Left lung (tissue), 10 donors: ENCODE measurements around the gene WDR90. TPM values are rescaled to one million over a fixed set of nuclear protein-coding genes. Genes with fewer than 3 reads are reported as not detected.

ENCODE experiments used
- ATAC-seq: fragments of 200-7000 bp; cut with Tn5 transposase; one replicate; pipeline ENCODE4 v1.9.1; 2020; ENCODE audit warnings: moderate library complexity
- DNase-seq, 4 donors: peaks; one replicate each; pipeline ENCODE4 v3.0.0-alpha.2; 2013 to 2020
- H3K27ac ChIP-seq, 2 donors: fragments of 200-600 bp; sonication (generic) in 1 of 2; one replicate each; pipeline versions ENCODE4 v1.5.0 to v1.8.0; 2020 to 2021
- H3K27me3 ChIP-seq, 2 donors: fragments of 200-600 bp; sonication (generic) in 1 of 2; one replicate each; pipeline versions ENCODE4 v1.5.0 to v1.8.0; 2020 to 2021
- H3K36me3 ChIP-seq, 2 donors: fragments of 200-600 bp; sonication (generic) in 1 of 2; one replicate each; pipeline versions ENCODE4 v1.5.0 to v1.8.0; 2020 to 2021
- H3K4me1 ChIP-seq, 2 donors: fragments of 200-600 bp; one replicate each; pipeline ENCODE4 v1.8.0; 2021
- H3K4me3 ChIP-seq, 2 donors: fragments of 200-600 bp; sonication (generic) in 1 of 2; one replicate each; pipeline versions ENCODE4 v1.5.0 to v1.8.0; 2020 to 2021; ENCODE audit warnings: mild to moderate bottlenecking in 1 of 2
- H3K9me3 ChIP-seq, 2 donors: fragments of 200-600 bp; sonication (generic) in 1 of 2; one replicate each; pipeline versions ENCODE4 v1.5.0 to v1.8.0; 2020 to 2021
- intact Hi-C, 2 donors: fragments of 100-400 bp; cut with DNase I; formaldehyde crosslinking; loops; one replicate each; pipeline versions ENCODE4 v1.11.2 to v1.14.2; 2022
- polyA plus RNA-seq, 6 donors: library from polyadenylated mRNA; unstranded; fragments of 120-200 nt; gene quantifications; one replicate each; pipeline ENCODE4 v1.2.1, GENCODE V29; 2013; ENCODE audit not compliant: insufficient read length in 6 of 6
- total RNA-seq, 2 donors: library from RNA; stranded (reverse); fragmentation: NEBNext Ultra II Directional; extraction: Animal tissue kit (Norgen Biotek cat#: 25700); gene quantifications; one replicate each; pipeline ENCODE4 v1.2.1, GENCODE V29; 2021
- TF ChIP-seq, protein P1 (sequence below), 2 donors: fragments of 200-600 bp; sonication (generic) in 1 of 2; IDR thresholded peaks; one replicate each; pipeline versions ENCODE4 v1.5.0 to v1.8.0; 2021; ENCODE audit warnings: antibody characterized with exemption in 2 of 2
- donor health status: DM: no; HTN: yes; CAD: no.
- donor health status: DM: no; HTN: no; CAD: no.

The WDR90 gene
- total and polyA plus RNA-seq, 8 donors = 27.3 to 63.0 (median 41.4) TPM

DNA sequence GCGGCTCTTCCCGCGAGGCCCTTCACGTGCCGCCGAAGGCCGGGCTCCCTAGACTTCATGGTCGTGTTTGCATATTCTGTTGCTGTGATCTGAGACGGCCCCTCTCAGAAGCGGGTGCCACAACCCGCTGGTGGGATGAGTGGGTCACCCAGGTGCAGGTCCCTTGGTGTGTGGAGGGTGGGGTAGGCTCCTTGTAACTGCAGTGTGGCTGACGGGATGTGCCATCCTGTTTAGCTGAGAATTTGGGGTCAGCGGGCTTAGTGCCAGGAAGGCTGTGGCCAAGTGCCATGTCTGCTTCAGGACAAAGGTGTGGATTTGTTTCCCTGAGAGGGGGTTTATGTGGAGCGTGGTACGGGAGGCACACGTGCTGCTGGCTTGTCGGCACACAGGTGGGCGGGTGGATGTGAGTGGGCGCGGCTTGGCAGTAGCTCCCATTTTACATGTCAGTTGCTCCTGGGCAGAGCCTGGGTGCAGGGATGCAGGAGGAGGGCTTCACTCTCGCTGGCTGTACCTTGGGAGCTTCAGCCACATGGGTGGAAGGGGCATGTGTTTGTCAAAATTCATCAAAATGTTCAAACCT lies 27.5 kb upstream of the WDR90 start:
- Histone ChIP-seq H3K27ac (no peak overlapping the region), H3K27me3 (no peaks in the 10 kb centered on the region), H3K4me3 (no peak overlapping the region), H3K4me1 (peaks cover 0 to 13% of the 10 kb centered on the region in 2 donors), H3K9me3 (no peaks in the 10 kb centered on the region), H3K36me3 (peaks cover 0 to 38% of the 10 kb centered on the region in 2 donors)
- TF ChIP-seq, protein P1, sequence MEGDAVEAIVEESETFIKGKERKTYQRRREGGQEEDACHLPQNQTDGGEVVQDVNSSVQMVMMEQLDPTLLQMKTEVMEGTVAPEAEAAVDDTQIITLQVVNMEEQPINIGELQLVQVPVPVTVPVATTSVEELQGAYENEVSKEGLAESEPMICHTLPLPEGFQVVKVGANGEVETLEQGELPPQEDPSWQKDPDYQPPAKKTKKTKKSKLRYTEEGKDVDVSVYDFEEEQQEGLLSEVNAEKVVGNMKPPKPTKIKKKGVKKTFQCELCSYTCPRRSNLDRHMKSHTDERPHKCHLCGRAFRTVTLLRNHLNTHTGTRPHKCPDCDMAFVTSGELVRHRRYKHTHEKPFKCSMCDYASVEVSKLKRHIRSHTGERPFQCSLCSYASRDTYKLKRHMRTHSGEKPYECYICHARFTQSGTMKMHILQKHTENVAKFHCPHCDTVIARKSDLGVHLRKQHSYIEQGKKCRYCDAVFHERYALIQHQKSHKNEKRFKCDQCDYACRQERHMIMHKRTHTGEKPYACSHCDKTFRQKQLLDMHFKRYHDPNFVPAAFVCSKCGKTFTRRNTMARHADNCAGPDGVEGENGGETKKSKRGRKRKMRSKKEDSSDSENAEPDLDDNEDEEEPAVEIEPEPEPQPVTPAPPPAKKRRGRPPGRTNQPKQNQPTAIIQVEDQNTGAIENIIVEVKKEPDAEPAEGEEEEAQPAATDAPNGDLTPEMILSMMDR (IDR thresholded peaks at IDR 0.05) = no peak
- peak in 1 of 4 donors; percentile 67 for DNase-seq
- intact Hi-C loops = no loop called here
- ATAC-seq = no peak

DNA sequence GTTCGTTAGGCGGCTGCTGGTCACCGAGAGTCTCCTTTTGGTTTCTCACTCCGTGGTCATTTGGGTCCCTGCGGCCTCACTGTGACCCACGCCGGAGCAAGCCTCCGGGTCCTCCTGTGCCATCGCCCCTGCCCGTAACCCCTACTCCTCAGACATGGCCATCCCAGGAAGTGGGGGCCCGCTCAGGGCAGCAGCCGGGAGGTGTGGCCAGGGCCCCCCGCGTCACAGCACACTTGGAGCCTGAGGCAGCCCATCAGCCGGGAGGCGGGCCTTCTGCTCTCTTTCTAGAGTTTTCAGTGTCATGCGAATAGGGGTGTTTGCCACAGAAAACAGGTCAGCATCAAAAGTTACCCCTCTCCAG lies 26.3 kb upstream of the WDR90 start:
- Histone ChIP-seq H3K4me3 (no peak overlapping the region), H3K27ac (no peak overlapping the region), H3K27me3 (no peaks in the 10 kb centered on the region), H3K36me3 (peaks cover 0 to 48% of the 10 kb centered on the region in 2 donors), H3K9me3 (no peaks in the 10 kb centered on the region), H3K4me1 (peaks cover 4 to 14% of the 10 kb centered on the region in 2 donors)
- TF ChIP-seq, protein P1 (IDR thresholded peaks at IDR 0.05) = no peak
- intact Hi-C loops = no loop called here
- ATAC-seq (no peak), DNase-seq (peak in 1 of 4 donors; percentile 63)

DNA sequence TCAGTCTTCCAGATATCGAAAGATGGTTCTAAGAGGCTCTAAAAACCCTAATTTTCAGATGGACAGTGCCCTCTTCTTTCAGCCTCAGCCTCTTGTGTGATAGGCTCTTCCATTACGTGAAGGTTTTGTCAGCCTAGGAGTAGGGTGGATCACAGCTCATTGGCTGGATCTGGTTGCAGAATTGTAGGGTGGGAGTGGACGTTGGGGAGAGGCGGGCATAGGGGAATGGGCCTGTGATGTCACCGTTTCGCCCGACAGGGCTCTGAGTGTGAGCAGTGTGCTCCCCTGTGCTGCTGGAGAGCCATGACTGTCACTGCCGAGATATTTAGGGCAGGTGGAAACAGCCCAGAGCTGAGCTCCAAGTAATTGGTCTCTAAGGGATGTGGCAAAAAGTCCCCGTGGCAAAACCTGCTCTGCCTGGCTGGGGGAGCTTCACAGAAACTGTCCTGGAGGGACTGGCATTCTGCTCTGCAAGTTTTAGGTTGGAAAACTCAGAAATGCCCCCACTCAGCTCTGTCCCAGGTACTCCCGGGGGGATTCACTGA lies 24.6 kb upstream of the WDR90 start:
- Histone ChIP-seq H3K27ac (no peak overlapping the region), H3K9me3 (no peaks in the 10 kb centered on the region), H3K4me3 (no peak overlapping the region), H3K27me3 (no peaks in the 10 kb centered on the region), H3K36me3 (peaks cover 0 to 58% of the 10 kb centered on the region in 2 donors), H3K4me1 (peaks cover 4 to 28% of the 10 kb centered on the region in 2 donors)
- TF ChIP-seq, protein P1 (IDR thresholded peaks at IDR 0.05) = no peak
- DNase-seq (no peak), ATAC-seq (no peak)
- intact Hi-C loops = no loop called here

DNA sequence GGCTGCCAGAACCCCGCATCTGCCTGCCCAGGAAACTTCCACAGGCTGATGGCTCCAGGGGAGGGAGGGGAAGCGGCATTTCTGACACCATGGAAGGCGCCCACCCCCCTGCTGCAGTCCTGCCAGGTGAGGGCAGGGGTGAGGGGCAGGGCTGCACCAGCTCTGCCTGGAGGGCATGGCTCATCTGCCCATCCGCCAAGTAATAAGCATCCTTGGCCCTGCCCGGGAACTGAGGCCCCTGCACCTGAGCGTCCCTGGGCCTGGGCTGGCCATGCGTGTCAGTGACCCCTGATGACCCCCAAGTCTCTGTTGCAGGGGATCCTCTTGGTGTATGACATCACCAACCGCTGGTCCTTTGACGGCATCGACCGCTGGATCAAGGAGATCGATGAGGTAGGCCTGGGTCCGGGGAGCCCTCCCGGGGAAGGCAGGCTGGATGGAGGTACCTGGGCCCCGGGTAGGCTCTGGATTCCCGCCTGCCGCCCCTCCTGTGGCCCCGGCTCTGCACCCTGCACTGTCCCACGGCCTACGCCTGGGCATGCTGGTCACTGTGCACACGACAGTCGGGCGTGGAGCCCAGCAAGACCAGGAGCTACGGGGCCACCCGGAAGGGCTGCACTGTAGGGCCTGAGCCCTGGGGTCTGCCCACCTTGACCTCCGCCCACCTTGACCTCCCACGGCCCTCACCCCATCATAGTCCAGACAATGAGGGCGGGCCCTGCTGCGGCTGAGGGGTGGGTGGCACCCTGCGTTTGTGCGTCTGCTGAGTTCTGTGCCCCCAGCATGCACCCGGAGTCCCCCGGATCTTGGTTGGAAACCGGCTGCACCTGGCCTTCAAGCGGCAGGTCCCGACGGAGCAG lies 23.8 kb upstream of the WDR90 start:
- Histone ChIP-seq H3K27me3 (no peaks in the 10 kb centered on the region), H3K4me3 (no peak overlapping the region), H3K4me1 (peaks cover 4 to 34% of the 10 kb centered on the region in 2 donors), H3K27ac (no peak overlapping the region), H3K9me3 (no peaks in the 10 kb centered on the region), H3K36me3 (peaks cover 0 to 54% of the 10 kb centered on the region in 2 donors)
- intact Hi-C loops = no loop called here
- peak in 1 of 4 donors; percentile 62 for DNase-seq
- ATAC-seq = no peak
- TF ChIP-seq, protein P1 (IDR thresholded peaks at IDR 0.05) = no peak
